HG03558 (cell line): ENCODE data around the gene DLGAP5.
A peak's percentile ranks its signal among the peaks of the same experiment; 100 is the strongest.

Experiments
- ATAC-seq: cut with Tn5 transposase; IDR thresholded peaks from one replicate; pipeline ENCODE4 v1.9.1; 2021; ENCODE audit warnings: moderate number of reproducible peaks; ENCODE audit not compliant: unreplicated experiment; ENCODE audit errors: extremely low read depth

Gene DLGAP5

GRCh38 chr14:55191203-55192053 is at the start of gene DLGAP5:
Gene DLGAP5 (minus strand): TSS chr14:55191585. CDS start chr14:55189179, 2,406 bp downstream.
- ATAC-seq: peak; percentile 96

GRCh38 chr14:55240526-55241178 is 49.3 kb upstream of the DLGAP5 start:
- no peak for ATAC-seq

GRCh38 chr14:55239320-55239719 is 47.9 kb upstream of the DLGAP5 start:
- ATAC-seq: no peak

GRCh38 chr14:55238019-55238680 is 46.8 kb upstream of the DLGAP5 start:
- no peak for ATAC-seq

GRCh38 chr14:55233591-55233990 is 42.2 kb upstream of the DLGAP5 start:
- no peak for ATAC-seq

- no peak for ATAC-seq
These were observed 36.9 kb upstream of the DLGAP5 start for GRCh38 chr14:55228261-55228660.

- ATAC-seq: no peak
These were observed 32.0 kb upstream of the DLGAP5 start for GRCh38 chr14:55223364-55223763.

GRCh38 chr14:55221968-55222367 is 30.6 kb upstream of the DLGAP5 start:
- ATAC-seq: no peak

- ATAC-seq: no peak
These were observed 29.8 kb upstream of the DLGAP5 start for GRCh38 chr14:55221186-55221585.

GRCh38 chr14:55220230-55220629 is 28.8 kb upstream of the DLGAP5 start:
- no peak for ATAC-seq

GRCh38 chr14:55212634-55213033 is 21.2 kb upstream of the DLGAP5 start:
- ATAC-seq: no peak

- ATAC-seq: no peak
These were observed 16.4 kb upstream of the DLGAP5 start for GRCh38 chr14:55207832-55208231.

GRCh38 chr14:55206175-55206693 is 14.8 kb upstream of the DLGAP5 start:
- no peak for ATAC-seq

GRCh38 chr14:55201219-55202101 is 10.1 kb upstream of the DLGAP5 start:
- no peak for ATAC-seq

GRCh38 chr14:55200651-55201050 is 9.3 kb upstream of the DLGAP5 start:
- ATAC-seq: no peak

- ATAC-seq: no peak
These were observed 7.4 kb upstream of the DLGAP5 start for GRCh38 chr14:55198749-55199148.

GRCh38 chr14:55194656-55195355 is 3.4 kb upstream of the DLGAP5 start:
- no peak for ATAC-seq

- ATAC-seq: no peak
These were observed 753 bp upstream of the DLGAP5 start for GRCh38 chr14:55192054-55192621.

- no peak for ATAC-seq
These were observed 531 bp downstream of the DLGAP5 start for GRCh38 chr14:55190906-55191202.
